GM18907 (cell line): Measurements from ENCODE around the gene POGK.
"Not testable (repeated sequence)": the region's sequence is repeated elsewhere in the genome, so short reads cannot be mapped to it uniquely, and the experiment has no call there.

Source experiments
- ATAC-seq: cut with Tn5 transposase; IDR thresholded peaks from one replicate; pipeline ENCODE4 v1.9.1; 2021; ENCODE audit warnings: mild to moderate bottlenecking, moderate library complexity; ENCODE audit not compliant: unreplicated experiment

The POGK gene

DNA sequence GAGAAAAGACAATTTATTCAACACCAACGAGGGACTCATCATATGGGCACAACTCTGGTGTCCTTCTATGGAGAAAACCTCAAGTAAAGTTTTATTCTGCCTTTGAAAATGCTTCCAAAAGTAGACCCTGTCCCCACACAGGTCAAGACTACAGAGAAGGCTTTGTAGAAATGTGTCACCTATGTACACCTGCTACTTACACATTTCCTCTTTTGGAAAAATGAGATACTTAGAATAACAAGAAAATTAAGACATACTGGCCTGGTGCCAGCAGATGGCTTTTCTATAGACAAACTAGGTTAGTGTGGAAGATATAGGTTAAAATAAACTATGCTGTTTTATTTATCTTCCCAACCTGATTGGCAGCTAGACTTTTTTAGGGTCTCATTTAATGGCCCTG, 13.6 kb downstream of the POGK start:
- no peak for ATAC-seq

DNA sequence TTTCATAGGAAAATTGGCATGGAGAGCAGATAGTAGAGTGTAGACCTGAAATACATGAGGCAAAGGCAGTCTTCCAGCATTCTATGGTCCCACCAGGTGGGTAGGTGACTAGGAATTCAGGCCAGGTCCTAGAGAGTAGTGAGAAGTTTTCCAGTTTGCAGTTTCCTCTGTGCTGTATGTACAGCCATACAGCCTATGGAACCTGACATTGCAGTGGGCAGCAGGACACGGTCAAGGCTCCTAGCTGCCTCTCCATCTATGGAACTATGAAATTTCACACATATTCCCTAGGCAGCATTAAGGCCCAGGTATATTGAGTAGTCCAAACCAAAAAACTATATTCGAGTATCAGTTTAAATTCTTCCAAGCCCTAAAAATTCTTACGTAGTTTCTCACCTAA, 16.3 kb downstream of the POGK start:
- ATAC-seq, result no peak

DNA sequence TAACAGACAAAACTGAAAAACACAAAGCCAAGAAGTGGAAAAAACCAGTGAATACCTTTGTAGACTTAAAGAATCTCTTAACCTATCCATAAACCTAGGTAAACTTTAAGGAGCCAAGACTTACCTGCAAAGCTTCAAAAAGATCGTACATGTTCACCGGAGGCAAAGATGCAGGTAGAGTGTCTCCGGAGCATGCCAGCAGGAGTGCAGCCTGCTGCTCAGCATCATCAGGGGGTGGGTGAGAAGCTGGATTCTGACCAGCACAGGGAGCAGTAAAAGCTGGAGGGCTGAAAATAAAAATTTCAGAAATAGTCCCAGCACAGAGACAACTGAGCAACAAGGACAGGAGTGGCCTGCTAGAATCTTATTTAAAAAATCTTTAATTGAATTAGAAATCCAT, 18.7 kb downstream of the POGK start:
- no peak for ATAC-seq

DNA sequence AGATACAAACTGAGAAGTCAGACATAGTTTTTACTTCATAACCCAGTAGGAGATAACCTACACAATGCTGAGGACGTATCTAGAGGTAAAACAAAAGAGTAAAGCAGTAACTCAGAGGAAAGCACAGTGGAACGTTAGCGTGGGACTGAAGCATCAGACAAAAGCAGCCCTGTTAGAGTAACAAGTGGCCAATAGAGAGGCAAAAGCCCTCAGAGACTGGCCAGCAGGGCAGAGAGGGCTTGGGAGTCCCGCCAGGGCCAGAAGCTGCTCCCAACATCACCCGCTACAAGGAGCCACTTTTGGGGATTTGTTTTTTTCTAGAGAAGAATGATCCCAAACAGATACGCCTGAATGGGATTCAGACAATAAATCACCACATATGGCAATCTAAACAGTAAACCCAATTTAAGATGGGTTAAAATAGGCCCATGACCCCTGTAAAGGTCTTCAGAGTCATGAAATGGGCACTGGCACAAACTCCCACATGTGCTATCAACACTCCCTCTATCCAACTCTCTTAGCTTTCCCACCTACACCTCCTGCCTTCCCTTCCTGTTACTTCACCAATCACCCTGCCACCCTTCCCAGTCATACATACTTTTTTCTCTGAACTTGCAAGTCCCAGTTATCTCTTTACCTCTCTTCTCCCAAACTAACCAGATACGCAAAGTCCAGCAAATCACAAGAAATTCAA, 19.6 kb downstream of the POGK start:
- no peak for ATAC-seq

DNA sequence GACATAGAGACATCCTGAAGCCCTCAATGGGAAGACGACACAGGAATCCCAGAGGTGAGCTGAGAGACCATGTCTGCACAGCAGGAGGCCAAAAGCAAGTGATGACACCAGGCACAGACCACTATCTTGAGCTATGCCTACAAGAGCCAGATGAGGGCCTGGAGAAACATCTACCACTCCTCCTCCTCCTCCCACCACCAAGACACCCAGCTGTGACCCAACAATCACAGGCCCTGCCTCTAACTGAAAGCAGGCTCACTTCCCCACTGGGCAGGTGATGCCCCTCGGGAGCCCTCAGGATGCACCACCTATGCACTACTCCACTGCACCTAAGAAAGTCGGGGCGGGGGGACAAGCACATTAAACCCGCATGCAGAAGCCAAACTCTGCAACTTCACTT, 20.3 kb downstream of the POGK start:
- ATAC-seq, result no peak

DNA sequence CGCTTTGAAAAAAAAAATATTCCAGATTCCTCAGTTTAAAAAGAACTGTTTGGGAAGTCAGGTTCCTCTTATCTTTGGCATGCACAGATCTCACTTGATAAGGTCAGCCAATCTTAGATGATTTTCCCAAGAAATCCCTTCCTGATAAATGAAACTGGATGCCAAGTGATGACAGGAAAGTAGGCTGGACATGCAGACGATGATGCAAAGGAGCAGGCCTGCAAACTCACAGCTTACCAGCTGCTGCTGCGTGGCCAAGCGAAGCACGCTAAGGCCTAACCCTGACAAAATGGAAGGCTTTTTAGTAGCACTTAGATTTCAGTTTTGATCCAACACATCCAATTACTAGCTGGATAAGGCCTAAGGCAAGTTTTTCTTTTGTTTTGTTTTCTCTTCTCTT, 26.7 kb downstream of the POGK start:
- ATAC-seq, result no peak

DNA sequence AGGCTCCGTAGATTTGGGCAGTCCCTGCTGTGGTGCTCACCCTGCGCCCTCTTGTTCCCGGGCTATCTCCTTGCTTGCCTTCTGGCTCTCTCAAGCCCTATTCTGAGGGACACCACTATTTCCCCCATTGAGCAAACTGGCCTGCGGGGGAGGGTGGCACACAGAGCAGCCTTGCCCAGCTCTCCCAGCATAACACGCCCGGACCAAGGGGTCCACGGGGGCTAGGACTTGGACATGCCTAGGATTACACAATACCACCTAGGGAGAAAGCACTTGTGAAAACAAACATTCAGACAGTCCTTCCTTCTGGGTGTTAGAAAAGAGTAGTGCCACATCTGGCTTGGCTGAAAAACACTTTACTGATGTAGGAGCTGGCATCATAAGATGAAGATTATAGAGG, 29.4 kb downstream of the POGK start:
- ATAC-seq, result no peak

DNA sequence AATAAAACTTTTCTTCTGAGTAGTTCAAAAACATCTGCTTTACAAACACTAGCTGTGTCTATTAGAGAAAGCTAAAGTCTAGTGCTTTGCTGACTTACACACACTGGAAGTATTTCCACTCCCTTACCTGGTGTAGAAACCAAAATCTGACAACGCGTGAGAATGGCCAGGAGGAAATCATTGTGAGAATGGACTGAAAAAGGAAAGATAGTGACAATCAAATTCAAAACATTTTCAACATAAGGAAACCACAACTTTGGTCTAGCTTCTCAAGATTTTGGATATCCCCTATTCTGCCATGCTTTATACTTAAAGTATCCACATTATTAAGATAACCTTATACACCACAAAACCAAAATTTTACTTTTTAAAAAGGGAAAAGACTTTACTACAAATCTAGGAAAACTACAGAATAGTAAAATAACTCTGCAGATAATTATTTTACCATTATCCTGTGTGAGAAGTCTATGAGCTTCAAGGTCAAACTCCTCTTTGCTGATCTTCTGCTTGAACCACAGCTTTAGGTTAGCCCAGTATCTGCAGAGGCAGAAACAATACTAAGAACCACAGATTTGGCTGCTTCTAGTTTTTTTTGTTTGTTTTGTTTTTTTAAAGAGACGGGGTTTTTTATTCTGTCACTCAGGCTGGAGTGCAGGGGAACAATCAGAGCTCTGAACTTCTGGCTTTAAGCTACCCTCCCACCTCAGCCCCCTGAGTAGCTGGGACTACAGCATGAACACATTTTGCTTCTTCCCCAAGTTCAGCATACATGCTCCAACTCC, 30.2 kb downstream of the POGK start:
- ATAC-seq, result no peak

DNA sequence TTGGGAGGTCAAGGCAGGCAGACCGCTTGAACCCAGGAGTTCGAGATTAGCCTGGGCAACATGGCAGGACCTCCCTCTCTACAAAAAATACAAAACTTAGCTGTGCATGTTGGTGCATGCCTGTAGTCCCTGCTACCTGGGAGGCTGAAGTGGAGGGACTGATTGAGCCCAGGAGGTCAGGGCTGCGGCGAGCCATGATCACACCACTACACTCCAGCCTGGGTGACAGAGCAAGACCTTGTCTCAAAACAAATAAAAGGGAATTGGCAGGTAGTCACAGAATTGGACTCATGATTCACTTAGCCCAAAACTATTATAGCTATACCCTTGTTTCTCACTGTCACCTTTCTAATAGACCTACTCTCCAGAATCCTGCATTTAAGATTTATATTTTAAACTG, 31.3 kb downstream of the POGK start:
- ATAC-seq, result no peak

DNA sequence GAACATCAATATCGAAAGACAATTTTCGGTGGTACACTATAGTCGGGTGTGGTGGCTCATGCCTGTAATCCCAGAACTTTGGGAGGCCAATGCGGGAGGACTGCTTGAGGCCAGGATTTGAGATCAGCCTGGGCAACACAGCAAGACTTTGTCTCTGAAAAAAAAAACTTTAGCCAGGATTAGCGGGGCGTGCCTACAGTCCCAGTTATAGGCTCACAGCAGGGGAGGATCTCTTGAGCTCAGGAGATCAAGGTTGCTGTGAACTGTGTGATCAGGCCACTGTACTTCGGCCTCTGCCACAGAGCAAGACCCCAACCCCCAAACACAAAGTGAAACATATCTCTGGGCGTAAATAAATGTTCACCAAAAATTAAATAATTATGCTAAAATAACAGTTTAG, 35.2 kb downstream of the POGK start:
- no peak for ATAC-seq

DNA sequence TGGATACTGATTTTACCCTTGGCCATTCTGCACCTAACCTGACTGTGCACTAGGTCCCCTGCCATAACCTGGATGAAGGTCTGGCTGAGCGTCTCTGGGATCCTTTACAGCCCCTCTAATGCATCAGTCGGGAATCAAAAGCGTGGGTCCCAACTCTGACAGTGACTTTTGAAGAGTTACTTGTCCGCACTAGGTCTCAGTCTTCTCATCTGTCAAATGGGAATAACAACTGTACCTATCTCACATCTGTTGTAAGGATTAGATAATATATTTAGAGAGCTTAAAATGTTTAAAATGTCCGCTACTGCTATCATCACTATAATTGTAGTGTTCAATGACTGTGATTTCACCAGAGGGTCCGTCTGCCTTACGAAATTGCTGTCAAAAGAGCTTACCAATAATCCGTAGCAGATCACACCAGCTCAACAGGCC, 36.0 kb downstream of the POGK start:
- no peak for ATAC-seq

DNA sequence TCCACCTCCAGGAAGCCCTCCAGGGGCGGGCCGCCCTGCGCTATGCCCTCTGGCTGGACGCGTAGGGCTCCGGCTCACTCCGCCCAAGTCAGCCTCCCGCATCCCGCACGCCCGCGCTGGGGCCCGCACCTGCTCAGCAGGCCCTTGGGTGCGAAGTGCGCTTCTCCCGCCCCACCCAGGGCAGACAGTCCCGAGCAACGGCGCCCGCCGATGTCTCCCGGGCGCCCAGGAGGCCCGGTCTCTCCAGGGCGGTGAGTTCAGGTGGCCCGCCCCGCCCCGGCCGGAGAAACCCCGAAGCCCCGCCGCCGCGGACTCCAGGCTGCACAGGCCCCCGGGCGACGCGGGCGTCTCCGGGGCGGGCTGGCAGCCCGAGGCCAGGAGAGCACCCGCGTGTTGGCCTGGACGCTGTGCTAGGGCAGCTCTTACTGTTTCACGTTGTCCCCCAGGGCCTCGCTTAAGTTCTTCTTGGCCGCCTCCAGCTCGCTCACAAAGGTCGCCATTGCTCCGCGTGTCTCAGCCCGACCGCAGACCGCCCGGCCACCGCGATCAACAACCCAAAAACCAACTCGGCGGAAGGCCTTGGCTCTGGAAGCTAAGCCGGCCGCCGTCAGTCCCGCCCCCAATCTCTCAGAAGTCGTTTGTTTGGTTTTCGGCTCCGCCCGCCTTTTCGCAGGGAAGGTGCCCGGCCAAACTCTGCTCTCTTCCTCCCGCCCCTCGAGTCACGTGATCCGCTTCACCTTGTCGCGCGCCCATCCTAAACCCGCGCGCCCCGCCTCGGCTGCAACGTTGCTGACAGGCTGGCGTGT, 36.7 kb downstream of the POGK start, which contains the start of gene TADA1:
Gene TADA1 (minus strand): TSS at position 531 of the 806 bp plus-strand sequence. CDS start 31 bp downstream, at position 500.
- ATAC-seq, result peak; percentile 91

DNA sequence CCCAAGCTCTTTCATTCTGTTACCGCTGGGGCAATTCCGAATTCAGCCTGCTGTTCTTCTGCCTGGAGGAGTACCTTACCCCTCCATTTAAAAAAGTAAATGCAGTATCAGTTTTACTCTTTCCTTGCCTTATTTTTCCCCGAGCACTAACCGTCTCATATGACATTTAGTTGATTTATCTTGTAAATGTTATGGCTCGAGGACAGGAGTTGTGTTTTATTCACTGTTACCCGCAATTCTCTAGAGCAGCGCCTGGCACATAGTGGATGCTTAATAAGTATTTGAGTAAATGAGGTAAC, 37.2 kb downstream of the POGK start:
- peak; percentile 3 for ATAC-seq

DNA sequence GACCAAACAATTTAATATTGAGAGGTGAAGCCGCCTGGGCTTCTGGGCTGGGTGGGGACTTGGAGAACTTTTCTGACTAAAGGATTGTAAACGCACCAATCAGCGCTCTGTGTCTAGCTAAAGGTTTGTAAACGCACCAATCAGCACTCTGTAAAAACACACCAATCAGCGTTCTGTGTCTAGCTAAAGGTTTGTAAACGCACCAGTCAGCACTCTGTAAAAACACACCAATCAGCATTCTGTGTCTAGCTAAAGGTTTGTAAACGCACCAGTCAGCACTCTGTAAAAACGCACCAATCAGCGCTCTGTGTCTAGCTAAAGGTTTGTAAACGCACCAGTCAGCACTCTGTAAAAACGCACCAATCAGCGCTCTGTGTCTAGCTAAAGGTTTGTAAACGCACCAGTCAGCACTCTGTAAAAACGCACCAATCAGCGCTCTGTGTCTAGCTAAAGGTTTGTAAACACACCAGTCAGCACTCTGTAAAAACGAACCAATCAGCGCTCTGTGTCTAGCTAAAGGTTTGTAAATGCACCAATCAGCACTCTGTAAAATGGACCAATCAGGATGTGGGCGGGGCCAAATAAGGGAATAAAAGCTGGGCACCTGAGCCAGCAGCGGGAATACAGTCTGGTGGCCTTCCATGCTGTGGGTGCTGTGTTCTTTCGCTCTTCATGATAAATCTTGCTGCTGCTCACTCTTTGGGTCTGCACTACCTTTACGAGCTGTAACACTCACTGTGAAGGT, 39.1 kb downstream of the POGK start:
- not testable (repeated sequence) for ATAC-seq

DNA sequence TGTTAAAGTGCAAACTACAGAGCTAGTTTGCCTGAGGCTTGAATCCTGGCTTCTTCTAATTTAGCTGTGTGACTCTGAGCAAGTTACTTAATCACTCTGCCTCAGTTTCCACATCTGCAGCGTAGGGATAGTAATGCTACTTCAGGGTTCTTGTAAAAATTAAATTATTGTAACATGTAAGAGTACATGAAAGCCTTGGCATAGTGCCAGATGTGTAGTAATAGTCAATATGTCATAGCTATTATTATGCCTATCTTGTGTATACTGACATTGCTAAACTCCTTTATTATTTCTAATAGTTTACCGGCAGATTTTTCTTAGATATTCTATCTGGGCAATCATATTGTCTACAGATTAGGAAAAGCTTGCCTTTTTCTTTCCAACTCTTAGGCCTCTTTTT, 43.6 kb downstream of the POGK start:
- ATAC-seq, result no peak

DNA sequence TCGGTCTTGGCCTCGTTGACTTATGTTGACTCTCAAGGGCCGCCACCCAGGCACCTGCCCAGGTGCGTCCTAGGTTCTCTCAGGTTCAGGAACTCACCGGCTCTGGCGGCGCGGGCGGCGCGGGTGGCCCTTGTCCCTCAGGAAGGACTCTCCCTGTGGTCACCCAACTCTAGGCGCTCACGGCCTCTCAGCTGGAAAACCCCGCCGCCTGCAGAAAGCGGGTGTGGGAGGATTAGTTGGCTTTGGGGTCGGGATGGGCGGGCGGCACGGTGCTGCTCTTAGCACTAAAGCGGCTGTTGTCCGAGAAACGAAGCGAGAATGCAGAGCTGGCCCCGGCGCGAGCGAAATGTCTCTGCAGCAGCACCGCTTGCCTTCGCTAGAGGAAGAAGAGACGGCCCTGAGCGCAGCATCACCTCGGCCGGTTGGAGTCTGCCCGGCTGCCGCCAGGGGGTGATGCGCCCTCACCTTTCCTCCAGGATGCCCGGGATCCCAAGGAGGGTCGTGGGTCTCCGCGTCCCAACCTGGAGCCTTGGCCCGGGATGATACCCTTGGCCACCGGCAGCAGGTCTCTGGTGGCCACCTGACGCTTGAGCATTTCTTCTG, 44.9 kb downstream of the POGK start:
- peak; percentile 67 for ATAC-seq

DNA sequence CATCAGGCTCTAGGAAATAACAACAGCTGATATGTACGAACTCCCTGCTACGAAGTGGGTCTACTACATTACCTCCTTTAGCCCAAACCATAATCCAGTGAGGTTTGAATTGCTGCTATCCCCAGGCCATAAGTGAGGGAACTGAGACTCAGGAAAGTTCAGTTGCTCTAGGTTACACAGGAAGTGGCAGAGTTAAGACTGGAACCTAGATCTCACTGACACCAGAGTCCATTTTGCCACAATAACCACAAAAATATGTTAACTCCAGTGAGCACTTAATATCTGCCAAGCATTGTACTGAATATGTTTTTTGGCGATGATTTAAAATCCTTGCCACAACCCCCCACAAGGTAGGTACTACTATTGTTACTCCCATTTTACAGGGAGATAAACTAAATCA, 45.7 kb downstream of the POGK start:
- peak; percentile 54 for ATAC-seq

DNA sequence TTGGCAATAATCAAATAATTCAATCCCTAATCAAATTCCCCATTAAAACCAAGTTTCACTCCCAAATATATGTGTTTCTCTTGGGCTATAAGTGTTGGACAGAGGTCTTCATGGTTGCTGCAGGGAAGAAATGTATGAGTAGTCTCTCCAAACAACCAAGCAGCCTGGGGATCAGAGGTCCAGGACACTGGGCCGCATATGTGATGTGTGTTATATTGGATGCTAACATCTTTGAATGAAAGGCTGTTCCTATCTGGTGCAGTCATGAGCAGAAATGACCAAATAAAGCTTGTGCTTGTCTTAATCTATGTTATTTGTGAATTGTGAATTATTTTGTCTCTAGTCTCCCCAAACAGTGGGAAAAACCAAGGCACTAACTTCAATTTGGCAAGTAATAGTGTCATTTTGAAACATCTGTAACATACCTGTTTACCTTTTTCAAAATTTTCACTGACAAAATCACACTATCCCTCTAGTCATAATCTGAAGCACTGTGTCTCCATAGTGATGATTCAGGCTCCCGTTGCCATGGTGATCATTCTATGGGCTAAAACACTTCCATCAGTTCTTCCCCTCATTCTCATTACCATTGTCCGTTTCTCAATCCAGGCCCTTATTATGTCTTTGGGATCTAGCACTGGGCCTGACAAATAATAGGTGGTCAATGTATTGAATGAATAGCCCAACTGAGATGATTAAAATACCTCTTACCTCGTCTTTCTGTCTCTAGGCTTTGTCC, 49.3 kb downstream of the POGK start:
- ATAC-seq, result no peak

DNA sequence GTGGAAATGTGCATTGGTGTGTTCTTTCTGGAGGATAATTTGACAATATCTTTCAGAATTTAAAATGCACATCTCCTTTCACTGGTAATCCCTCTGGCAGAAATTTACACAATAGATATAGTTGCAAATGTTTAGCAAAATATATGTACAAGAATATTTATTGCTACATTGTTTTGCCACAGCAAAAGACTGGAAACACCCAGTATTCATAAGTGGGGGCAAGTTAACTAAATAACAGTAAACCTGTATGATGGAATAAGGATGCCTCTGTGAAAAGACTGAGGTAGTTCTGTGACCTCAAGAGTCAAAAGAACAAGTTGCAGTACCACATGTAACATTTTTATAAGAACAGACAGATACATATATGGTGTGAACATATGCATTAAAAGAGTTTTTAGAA, 50.5 kb downstream of the POGK start:
- no peak for ATAC-seq

DNA sequence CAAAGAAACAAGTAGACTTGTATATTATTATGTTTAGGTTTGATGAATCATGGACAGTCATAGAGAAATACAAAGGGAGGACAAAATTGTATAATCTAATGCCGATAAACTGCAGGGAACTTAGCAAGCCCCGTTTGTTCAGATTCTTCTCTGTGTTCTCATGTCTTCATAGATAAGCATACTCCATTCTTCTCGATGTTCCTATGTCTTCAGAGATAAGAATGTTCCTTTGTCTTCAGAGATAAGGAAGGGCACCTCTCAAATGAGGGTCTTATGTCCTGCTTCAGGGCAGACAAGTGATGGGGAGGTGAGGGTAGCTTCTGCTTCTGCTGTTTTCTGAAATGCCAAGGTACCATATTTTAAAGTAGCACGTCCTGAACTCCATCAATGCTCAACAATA, 56.5 kb downstream of the POGK start:
- no peak for ATAC-seq
